HG02571 (cell line): ENCODE measurements around the gene KDM3B.
"Not testable (repeated sequence)": the region's sequence is repeated elsewhere in the genome, so short reads cannot be mapped to it uniquely, and the experiment has no call there.

Experiments used
- ATAC-seq: cut with Tn5 transposase; IDR thresholded peaks from one replicate; pipeline ENCODE4 v1.9.1; 2021; ENCODE audit warnings: mild to moderate bottlenecking, moderate library complexity; ENCODE audit not compliant: unreplicated experiment

The KDM3B gene

DNA sequence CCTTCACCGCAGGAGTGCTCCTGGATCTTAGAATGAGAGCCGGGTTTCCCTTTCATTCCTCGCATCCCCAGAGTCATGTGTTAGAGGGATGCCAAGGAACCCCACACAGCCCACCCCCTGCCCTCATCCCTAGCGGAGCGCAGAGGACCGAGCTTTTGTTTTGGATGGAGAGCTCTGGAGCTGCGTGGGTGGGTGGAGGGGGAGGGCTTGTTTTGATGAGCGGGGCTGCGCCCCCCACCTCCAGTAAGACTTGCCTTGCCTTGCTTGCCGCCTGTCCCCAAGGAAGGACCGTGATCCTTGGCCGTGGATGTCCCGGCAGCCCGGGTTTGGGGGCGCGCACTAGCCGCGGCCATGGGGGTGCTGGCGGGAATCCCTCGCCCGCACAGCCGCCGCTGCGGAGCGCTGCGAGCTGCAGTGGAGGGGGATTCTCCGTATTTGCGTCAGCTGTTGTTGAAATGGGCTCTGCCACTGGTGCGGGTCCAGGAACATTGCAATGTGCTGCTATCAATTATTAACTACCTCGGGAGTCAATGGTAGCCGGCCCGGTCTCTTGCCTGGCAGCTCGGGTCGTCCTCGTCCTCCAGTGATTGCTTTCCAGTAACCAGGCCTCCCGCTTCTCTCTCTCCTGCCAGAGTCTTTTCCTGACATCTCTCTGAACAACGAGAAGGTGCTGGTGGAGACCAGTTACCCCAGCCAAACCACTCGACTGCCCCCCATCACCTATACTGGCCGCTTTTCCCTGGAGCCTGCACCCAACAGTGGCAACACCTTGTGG, 113.8 kb downstream of the KDM3B start:
- no peak for ATAC-seq

DNA sequence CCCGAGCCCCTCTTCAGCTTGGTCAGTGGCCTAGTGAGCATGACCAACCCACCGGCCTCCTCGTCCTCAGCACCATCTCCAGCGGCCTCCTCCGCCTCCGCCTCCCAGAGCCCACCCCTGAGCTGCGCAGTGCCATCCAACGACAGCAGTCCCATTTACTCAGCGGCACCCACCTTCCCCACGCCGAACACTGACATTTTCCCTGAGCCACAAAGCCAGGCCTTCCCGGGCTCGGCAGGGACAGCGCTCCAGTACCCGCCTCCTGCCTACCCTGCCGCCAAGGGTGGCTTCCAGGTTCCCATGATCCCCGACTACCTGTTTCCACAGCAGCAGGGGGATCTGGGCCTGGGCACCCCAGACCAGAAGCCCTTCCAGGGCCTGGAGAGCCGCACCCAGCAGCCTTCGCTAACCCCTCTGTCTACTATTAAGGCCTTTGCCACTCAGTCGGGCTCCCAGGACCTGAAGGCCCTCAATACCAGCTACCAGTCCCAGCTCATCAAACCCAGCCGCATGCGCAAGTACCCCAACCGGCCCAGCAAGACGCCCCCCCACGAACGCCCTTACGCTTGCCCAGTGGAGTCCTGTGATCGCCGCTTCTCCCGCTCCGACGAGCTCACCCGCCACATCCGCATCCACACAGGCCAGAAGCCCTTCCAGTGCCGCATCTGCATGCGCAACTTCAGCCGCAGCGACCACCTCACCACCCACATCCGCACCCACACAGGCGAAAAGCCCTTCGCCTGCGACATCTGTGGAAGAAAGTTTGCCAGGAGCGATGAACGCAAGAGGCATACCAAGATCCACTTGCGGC, 114.6 kb downstream of the KDM3B start:
- no peak for ATAC-seq

DNA sequence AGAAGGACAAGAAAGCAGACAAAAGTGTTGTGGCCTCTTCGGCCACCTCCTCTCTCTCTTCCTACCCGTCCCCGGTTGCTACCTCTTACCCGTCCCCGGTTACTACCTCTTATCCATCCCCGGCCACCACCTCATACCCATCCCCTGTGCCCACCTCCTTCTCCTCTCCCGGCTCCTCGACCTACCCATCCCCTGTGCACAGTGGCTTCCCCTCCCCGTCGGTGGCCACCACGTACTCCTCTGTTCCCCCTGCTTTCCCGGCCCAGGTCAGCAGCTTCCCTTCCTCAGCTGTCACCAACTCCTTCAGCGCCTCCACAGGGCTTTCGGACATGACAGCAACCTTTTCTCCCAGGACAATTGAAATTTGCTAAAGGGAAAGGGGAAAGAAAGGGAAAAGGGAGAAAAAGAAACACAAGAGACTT, 115.2 kb downstream of the KDM3B start:
- ATAC-seq, result no peak

DNA sequence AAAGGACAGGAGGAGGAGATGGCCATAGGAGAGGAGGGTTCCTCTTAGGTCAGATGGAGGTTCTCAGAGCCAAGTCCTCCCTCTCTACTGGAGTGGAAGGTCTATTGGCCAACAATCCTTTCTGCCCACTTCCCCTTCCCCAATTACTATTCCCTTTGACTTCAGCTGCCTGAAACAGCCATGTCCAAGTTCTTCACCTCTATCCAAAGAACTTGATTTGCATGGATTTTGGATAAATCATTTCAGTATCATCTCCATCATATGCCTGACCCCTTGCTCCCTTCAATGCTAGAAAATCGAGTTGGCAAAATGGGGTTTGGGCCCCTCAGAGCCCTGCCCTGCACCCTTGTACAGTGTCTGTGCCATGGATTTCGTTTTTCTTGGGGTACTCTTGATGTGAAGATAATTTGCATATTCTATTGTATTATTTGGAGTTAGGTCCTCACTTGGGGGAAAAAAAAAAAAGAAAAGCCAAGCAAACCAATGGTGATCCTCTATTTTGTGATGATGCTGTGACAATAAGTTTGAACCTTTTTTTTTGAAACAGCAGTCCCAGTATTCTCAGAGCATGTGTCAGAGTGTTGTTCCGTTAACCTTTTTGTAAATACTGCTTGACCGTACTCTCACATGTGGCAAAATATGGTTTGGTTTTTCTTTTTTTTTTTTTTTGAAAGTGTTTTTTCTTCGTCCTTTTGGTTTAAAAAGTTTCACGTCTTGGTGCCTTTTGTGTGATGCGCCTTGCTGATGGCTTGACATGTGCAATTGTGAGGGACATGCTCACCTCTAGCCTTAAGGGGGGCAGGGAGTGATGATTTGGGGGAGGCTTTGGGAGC, 115.9 kb downstream of the KDM3B start:
- ATAC-seq, result no peak

DNA sequence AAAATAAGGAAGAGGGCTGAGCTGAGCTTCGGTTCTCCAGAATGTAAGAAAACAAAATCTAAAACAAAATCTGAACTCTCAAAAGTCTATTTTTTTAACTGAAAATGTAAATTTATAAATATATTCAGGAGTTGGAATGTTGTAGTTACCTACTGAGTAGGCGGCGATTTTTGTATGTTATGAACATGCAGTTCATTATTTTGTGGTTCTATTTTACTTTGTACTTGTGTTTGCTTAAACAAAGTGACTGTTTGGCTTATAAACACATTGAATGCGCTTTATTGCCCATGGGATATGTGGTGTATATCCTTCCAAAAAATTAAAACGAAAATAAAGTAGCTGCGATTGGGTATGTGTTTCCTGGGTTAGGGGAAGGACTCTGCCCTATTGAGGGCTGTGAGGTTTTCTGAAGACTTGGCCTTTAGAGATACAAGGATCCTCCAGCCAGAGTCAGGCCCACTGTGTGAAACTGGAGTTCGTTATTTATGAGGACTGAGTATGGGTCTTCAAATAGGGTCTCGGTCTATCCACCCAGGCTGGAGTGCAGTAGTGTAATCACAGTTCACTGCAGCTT, 116.6 kb downstream of the KDM3B start:
- no peak for ATAC-seq

DNA sequence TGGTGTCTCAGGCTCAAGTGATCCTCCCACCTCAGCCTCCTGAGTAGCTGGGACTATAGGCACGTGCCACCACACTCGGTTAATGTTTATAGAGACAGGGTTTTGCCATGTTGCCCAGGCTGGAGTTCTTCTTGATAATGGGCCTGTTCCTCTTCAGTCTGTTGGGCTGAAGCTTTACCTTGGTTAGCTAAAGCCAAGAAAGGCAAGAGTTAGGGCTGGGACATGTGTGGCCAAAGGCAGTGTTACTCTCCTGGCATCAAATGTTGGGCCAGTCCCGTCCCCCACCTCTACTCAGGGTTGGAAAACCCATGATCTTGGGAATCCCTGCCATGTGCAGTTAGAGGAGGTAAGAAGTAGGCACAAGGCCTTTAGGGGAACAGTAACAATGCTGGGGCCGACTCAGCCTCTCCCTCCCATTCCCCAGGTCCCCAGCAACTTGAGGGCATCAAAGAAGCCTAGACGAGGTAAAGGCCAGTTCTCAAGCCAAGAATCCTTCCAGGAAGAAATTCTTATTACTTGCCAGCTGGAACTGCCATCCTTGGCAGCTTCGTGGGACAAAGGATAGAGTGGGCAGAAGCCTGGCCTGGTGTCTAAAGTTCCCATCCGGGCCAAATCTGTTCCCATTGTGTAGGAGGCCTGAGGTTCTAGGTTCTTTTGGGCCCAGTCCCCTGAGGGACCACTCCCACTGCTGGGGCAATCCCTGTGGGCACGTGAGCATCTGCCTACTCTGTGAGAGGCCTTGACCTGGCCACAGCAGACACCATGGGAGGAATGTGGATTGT, 117.2 kb downstream of the KDM3B start:
- ATAC-seq, result no peak

DNA sequence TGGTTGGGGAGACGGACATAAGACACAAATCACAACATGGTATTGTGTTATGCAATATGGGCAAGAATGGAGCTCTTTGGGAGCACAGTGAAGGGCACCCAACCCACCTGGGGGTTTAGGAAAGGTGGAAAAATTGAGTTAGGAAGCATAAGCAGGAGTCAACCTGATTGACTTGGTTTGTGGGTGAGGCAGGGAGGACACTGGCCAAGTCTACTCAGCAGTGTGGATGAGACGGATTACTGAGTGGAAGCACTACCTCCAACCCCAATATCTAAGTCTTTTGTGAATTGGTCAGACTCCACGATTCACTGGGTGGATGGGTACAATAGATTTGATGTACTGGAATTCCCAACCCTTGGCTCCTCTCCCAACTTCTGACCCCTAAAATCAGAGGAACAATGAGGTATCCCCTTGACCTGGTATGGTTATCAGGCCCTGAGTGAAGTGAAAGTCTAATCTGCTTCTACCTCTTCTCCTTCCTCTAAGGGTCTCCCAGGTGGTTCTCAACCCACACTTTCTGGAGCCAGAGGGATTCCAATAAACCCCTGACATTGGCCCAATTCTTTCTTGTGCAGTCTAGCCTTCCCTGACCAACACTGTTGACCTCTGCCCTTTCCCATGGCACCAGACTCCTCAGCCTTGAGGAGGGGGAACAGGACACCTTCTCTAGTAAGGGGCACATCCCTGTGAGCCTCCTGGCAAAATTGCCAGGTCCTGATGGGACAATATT, 118.0 kb downstream of the KDM3B start:
- no peak for ATAC-seq

DNA sequence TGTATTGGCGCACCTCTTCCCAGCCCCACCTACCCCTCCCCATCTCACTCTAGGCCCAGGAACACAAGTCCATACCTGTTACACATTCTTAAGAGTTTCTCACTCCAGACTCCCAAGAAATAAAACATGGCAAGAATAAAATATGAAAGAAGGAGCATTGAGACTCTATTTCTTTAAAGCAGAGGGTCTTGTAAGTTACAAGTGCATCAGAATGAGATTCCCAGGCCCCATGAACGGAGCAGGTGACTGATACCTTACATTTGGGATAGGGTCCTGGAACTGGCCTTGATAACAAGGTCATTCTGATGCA, 118.5 kb downstream of the KDM3B start:
- ATAC-seq, result no peak

DNA sequence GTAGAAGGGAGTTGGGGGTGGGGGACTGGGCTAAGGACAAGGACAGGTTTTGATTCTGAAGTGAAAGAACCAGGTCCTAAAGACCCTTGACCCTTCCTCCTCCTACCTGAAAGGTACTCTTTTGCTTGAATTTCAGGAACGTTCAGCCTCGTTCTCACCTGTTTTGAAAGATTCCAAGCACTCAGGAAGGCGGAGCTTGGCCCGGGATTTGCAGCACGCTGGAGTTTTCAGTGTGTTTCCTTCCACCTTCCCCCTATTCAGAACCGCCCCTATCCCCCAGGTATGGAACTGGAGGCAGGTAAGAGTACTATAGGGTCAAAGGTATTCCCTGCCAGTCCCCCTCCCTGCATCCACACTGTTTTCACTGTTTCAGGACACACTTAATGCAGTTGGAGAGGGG, 119.9 kb downstream of the KDM3B start:
- ATAC-seq, result no peak

DNA sequence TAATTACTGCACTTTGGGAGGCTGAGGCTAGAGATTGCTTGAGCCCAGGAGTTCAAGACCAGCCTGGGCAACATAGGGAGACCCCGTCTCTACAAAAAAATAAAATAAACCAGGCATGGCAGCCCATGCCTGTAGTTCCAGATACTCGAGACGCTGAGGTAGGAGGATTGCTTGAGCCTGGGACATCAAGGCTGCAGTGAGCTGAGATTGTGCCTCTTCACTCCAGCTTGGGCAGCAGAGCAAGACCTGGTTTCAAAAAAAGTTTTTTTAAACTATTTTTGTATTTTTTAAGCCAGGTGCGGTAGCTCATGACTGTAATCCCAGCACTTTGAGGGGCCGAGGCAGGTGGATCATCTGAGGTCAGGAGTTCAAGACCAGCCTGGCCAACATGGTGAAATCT, 120.7 kb downstream of the KDM3B start:
- not testable (repeated sequence) for ATAC-seq

DNA sequence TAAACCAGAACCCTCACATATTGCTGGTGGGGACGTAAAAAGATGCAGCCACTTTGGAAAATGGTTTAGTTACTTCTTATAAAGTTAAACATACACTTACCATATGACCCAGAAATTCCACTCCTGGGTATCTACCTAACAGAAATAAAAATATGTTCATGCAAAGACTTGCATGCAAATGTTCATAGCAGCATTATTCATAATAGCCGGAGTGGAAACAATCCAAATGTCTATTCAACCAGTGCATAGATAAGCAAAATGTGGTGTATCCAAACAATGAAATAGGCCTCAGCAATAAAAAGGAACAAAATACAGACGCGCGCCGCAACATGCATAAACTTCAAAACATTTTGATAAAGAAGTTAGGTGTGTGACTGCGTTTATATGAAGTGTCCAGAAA, 124.4 kb downstream of the KDM3B start:
- ATAC-seq, result no peak

DNA sequence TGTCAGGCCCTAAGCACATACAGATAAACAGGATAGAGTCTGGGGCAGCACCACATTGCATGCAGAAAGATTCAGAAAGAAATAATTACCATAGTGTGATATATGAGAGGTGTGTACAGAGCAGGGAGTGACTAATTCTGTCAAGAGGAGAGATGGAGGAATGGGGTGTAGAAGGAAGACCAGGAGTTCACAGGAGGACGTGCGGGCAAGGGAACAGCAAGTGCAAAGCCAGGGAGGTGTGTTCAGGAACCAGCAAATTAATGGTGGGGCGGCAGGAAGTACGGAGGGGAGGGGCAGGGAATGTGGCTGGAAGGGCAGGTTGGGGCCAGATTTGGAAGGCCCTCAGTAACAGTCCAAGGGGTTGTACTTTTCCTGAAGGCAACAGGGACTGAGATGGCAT, 130.2 kb downstream of the KDM3B start:
- ATAC-seq, result no peak
